Measurements from ENCODE around the gene POLD2. TPM values are rescaled to one million over a fixed set of nuclear protein-coding genes. Genes with fewer than 3 reads are reported as not detected.
"Not testable (repeated sequence)": the region's sequence is repeated elsewhere in the genome, so short reads cannot be mapped to it uniquely, and the experiment has no call there.

Gene POLD2
- total and polyA plus RNA-seq, 7 donors = 57.3 to 127 (median 87.1) TPM

DNA sequence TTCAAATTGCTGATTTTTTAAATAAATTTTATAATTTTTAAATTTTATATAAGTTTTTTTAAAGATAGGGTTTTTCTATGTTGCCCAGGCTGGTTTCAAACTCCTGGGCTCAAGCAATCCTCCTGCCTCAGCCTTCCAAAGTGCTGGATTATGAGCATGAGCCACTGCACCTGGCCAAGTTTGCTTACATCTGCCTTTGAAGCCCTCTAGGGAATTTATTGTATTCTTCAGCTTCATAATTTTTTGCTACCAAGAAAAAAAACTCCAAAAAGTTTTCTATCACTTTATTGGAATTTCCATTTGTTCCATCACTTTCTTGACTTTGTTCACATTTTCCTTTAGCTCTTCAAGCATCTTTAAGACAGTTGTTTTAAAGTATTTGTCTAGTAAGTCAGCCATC lies 3.8 kb upstream of the POLD2 start:
- H3K27ac ChIP-seq = no peak overlapping the region
- TF ChIP-seq, protein P1, sequence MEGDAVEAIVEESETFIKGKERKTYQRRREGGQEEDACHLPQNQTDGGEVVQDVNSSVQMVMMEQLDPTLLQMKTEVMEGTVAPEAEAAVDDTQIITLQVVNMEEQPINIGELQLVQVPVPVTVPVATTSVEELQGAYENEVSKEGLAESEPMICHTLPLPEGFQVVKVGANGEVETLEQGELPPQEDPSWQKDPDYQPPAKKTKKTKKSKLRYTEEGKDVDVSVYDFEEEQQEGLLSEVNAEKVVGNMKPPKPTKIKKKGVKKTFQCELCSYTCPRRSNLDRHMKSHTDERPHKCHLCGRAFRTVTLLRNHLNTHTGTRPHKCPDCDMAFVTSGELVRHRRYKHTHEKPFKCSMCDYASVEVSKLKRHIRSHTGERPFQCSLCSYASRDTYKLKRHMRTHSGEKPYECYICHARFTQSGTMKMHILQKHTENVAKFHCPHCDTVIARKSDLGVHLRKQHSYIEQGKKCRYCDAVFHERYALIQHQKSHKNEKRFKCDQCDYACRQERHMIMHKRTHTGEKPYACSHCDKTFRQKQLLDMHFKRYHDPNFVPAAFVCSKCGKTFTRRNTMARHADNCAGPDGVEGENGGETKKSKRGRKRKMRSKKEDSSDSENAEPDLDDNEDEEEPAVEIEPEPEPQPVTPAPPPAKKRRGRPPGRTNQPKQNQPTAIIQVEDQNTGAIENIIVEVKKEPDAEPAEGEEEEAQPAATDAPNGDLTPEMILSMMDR (IDR thresholded peaks at IDR 0.05) = no peak
- intact Hi-C loops (cut with DNase I) = no loop called here

GRCh38 chr7:44126574-44126973 lies 3.2 kb upstream of the POLD2 start:
- H3K4me3 ChIP-seq; intact Hi-C loops (cut with DNase I): not testable (repeated sequence)

More for the DNA sequence above, 3.8 kb upstream of the POLD2 start:
- no peaks in the 10 kb centered on the region for H3K27me3 ChIP-seq (ENCODE audit: insufficient read depth in 3 of 3, low read length in 2 of 3)
- peaks cover 9% of the 10 kb centered on the region for H3K4me1 ChIP-seq
- no peak for DNase-seq
- no peaks in the 10 kb centered on the region for H3K9me3 ChIP-seq
- ATAC-seq = no peak
- no peaks in the 10 kb centered on the region for H3K36me3 ChIP-seq (ENCODE audit: insufficient read depth in 1 of 2, low read depth in 1 of 2)
- H3K4me3 ChIP-seq = no peak overlapping the region

GRCh38 chr7:44124822-44125202 lies 1.5 kb upstream of the POLD2 start:
- TF ChIP-seq, protein P1 (IDR thresholded peaks at IDR 0.05) = no peak
- Histone ChIP-seq H3K4me1 (peaks cover 19% of the 10 kb centered on the region), H3K9me3 (no peaks in the 10 kb centered on the region), H3K27me3 (ENCODE audit: insufficient read depth in 3 of 3, low read length in 2 of 3) (no peaks in the 10 kb centered on the region), H3K27ac (no peak overlapping the region), H3K36me3 (ENCODE audit: insufficient read depth in 1 of 2, low read depth in 1 of 2) (peaks cover 0 to 20% of the 10 kb centered on the region in 2 donors), H3K4me3 (no peak overlapping the region)
- intact Hi-C loops (cut with DNase I) = loop anchor here (5.0 kb wide), 2 partner anchors 38 to 43 kb away; partner anchors contain the start of gene POLM (in 1 of the 2)
- 93 to 96% (median 94%) methylated on average over 6 of the region's 6 CpGs for WGBS, 3 donors
- peak; percentile 8 to 11 for DNase-seq
- ATAC-seq = no peak

More at GRCh38 chr7:44126574-44126973, 3.2 kb upstream of the POLD2 start:
- H3K4me1 ChIP-seq = peaks cover 14% of the 10 kb centered on the region
- H3K27me3 ChIP-seq (ENCODE audit: insufficient read depth in 3 of 3, low read length in 2 of 3); H3K36me3 ChIP-seq (ENCODE audit: insufficient read depth in 1 of 2, low read depth in 1 of 2); H3K27ac ChIP-seq; H3K9me3 ChIP-seq; ATAC-seq: not testable (repeated sequence)
- WGBS, 3 donors = 91 to 95% (median 91%) methylated on average over 4 of the region's 4 CpGs
- peak in 1 of 2 donors; percentile 15 for DNase-seq

- ATAC-seq (no peak), DNase-seq (peak in 1 of 2 donors; percentile 17)
- Histone ChIP-seq H3K4me1 (peaks cover 25% of the 10 kb centered on the region), H3K4me3 (peak overlapping the region; percentile 89), H3K27me3 (ENCODE audit: insufficient read depth in 3 of 3, low read length in 2 of 3) (no peaks in the 10 kb centered on the region), H3K36me3 (ENCODE audit: insufficient read depth in 1 of 2, low read depth in 1 of 2) (peaks cover 0 to 30% of the 10 kb centered on the region in 2 donors), H3K27ac (peak overlapping the region; percentile 93), H3K9me3 (no peaks in the 10 kb centered on the region)
- TF ChIP-seq, protein P1 (IDR thresholded peaks at IDR 0.05) = no peak
- intact Hi-C loops (cut with DNase I) = loop anchor here (5.0 kb wide), 2 partner anchors 35 to 40 kb away; partner anchors contain the start of gene POLM (in 1 of the 2)
- 35 to 65% (median 45%) methylated on average over 1 of the region's 1 CpG for WGBS, 3 donors
Observed at GRCh38 chr7:44122529-44122928, 819 bp downstream of the POLD2 start.

- DNase-seq = peak; percentile 12 to 28
- no peaks in the 10 kb centered on the region for H3K9me3 ChIP-seq
- H3K27me3 ChIP-seq (ENCODE audit: insufficient read depth in 3 of 3, low read length in 2 of 3) = no peaks in the 10 kb centered on the region
- peak overlapping the region; percentile 89 for H3K4me3 ChIP-seq
- H3K36me3 ChIP-seq (ENCODE audit: insufficient read depth in 1 of 2, low read depth in 1 of 2) = peaks cover 0 to 37% of the 10 kb centered on the region in 2 donors
- intact Hi-C loops (cut with DNase I) = loop anchor here (5.0 kb wide), 2 partner anchors 35 to 40 kb away; partner anchors contain the start of gene POLM (in 1 of the 2)
- H3K27ac ChIP-seq = peak overlapping the region; percentile 93
- WGBS, 3 donors = 55 to 67% (median 56%) methylated on average over 12 of the region's 12 CpGs
- peak in 3 of 4 donors; percentile 16 to 34 (median 23) for ATAC-seq
- peaks cover 25% of the 10 kb centered on the region for H3K4me1 ChIP-seq
- TF ChIP-seq, protein P1 (IDR thresholded peaks at IDR 0.05) = no peak
Observed at GRCh38 chr7:44121761-44122420, 1.5 kb downstream of the POLD2 start.

Data from psoas muscle (tissue), 8 donors.